IMR-90 (cell line): ENCODE data around the gene NUDCD3. TPM values are rescaled to one million over a fixed set of nuclear protein-coding genes. Genes with fewer than 3 reads are reported as not detected.
A peak's percentile ranks its signal among the peaks of the same experiment; 100 is the strongest.

Source experiments
- ATAC-seq: fragments of 200-7000 bp; cut with Tn5 transposase; 2 replicates; pipeline ENCODE4 v1.9.1; 2020; ENCODE audit warnings: low read depth, mild to moderate bottlenecking, moderate library complexity
- BruUV-seq: library from RNA; stranded (reverse); fragments of 400-500 nt; replicated peaks from 2 replicates; lab custom pipeline; 2021; lab: Mats Ljungman, UMichigan
- CTCF ChIA-PET: fragments of 300-600 bp; formaldehyde crosslinking; extraction: SDS; loops from one replicate; lab custom pipeline; 2021; ENCODE audit warnings: antibody characterized with exemption; lab: Yijun Ruan, JAX
- POLR2A ChIA-PET: fragments of 300-600 bp; sonication (Branson Sonifier 250); formaldehyde crosslinking; loops from one replicate; lab custom pipeline; 2022; ENCODE audit warnings: antibody characterized with exemption; ENCODE audit not compliant: unreplicated experiment; lab: Charles Lee
- DNase-seq: peaks from one replicate; pipeline ENCODE4 v3.0.0; 2013
- H2AFZ ChIP-seq: replicated peaks from 2 replicates; pipeline ENCODE3; 2013; ENCODE audit warnings: low read length, mild to moderate bottlenecking; ENCODE audit not compliant: poor library complexity
- H2AK5ac ChIP-seq: 2 replicates; pipeline ENCODE4 v1.6.1; 2013; ENCODE audit warnings: low read depth, low read length, inconsistent platforms
- H2AK9ac ChIP-seq: replicated peaks from 2 replicates; pipeline ENCODE3; 2013; ENCODE audit warnings: mild to moderate bottlenecking, low read depth, low read length, moderate library complexity; ENCODE audit not compliant: poor library complexity
- H2BK120ac ChIP-seq: 2 replicates; pipeline ENCODE4 v1.6.1; 2013; ENCODE audit warnings: low read depth, low read length, inconsistent platforms
- H2BK15ac ChIP-seq: 3 replicates; pipeline ENCODE4 v1.6.1; 2013; ENCODE audit warnings: low read depth, low read length, inconsistent platforms
- H2BK20ac ChIP-seq: 2 replicates; pipeline ENCODE4 v1.6.1; 2013; ENCODE audit warnings: low read depth, mild to moderate bottlenecking, inconsistent platforms, low read length, moderate library complexity
- H2BK5ac ChIP-seq: 2 replicates; pipeline ENCODE4 v1.6.1; 2013; ENCODE audit warnings: mild to moderate bottlenecking, low read depth, low read length, inconsistent platforms; ENCODE audit not compliant: poor library complexity, severe bottlenecking
- H3K14ac ChIP-seq: replicated peaks from 2 replicates; pipeline ENCODE4 v1.6.1; 2013; ENCODE audit warnings: low read depth, low read length, inconsistent platforms
- H3K18ac ChIP-seq: 2 replicates; pipeline ENCODE4 v1.6.1; 2013; ENCODE audit warnings: low read depth, low read length, control low read depth
- H3K23ac ChIP-seq: 2 replicates; pipeline ENCODE4 v1.6.1; 2013; ENCODE audit warnings: low read depth, low read length, inconsistent platforms
- H3K27ac ChIP-seq: 2 replicates; pipeline ENCODE4 v1.5.1; 2013; ENCODE audit warnings: mild to moderate bottlenecking, control low read depth, low read length; ENCODE audit not compliant: insufficient read depth
- H3K27me3 ChIP-seq: 2 replicates; pipeline ENCODE4 v1.6.1; 2013; ENCODE audit warnings: low read length; ENCODE audit not compliant: control insufficient read depth, insufficient read depth
- H3K36me3 ChIP-seq: 2 replicates; pipeline ENCODE4 v1.6.1; 2013; ENCODE audit warnings: low read length, mixed read lengths; ENCODE audit not compliant: control insufficient read depth, insufficient read depth
- H3K4ac ChIP-seq: 2 replicates; pipeline ENCODE4 v1.6.1; 2013; ENCODE audit warnings: low read depth, low read length, inconsistent platforms
- H3K4me1 ChIP-seq: 2 replicates; pipeline ENCODE4 v1.6.1; 2013; ENCODE audit warnings: low read length, mixed read lengths; ENCODE audit not compliant: control insufficient read depth, insufficient read depth
- H3K4me2 ChIP-seq: 2 replicates; pipeline ENCODE4 v1.6.1; 2013; ENCODE audit warnings: low read depth, mild to moderate bottlenecking, control low read depth, low read length, moderate library complexity
- H3K4me3 ChIP-seq: 2 replicates; pipeline ENCODE4 v1.5.1; 2013; ENCODE audit warnings: low read depth, mild to moderate bottlenecking, control low read depth, low read length, moderate library complexity; ENCODE audit not compliant: insufficient read depth
- H3K56ac ChIP-seq: 2 replicates; pipeline ENCODE4 v1.6.1; 2013; ENCODE audit warnings: low read length, inconsistent platforms; ENCODE audit not compliant: insufficient read depth; ENCODE audit errors: extremely low read depth
- H3K79me1 ChIP-seq, 2 experiments: 2 replicates each; pipeline ENCODE4 v1.6.1; 2013; ENCODE audit warnings: low read length in 2 of 2, inconsistent platforms in 1 of 2, low read depth in 1 of 2
- H3K9ac ChIP-seq: 2 replicates; pipeline ENCODE4 v1.6.1; 2013; ENCODE audit warnings: low read depth, low read length, control low read depth
- H3K9me1 ChIP-seq: 2 replicates; pipeline ENCODE4 v1.6.1; 2013; ENCODE audit warnings: low read length, inconsistent platforms; ENCODE audit not compliant: insufficient read depth
- H3K9me3 ChIP-seq: 2 replicates; pipeline ENCODE4 v1.6.1; 2013; ENCODE audit warnings: low read length; ENCODE audit not compliant: control insufficient read depth, insufficient read depth
- H4K20me1 ChIP-seq: 2 replicates; pipeline ENCODE4 v1.6.1; 2013; ENCODE audit warnings: low read length, inconsistent platforms; ENCODE audit not compliant: insufficient read depth
- H4K5ac ChIP-seq: 2 replicates; pipeline ENCODE4 v1.6.1; 2013; ENCODE audit warnings: mild to moderate bottlenecking, low read depth, low read length, control low read depth
- H4K8ac ChIP-seq, 2 experiments: 2 replicates each; pipeline ENCODE4 v1.6.1; 2013; ENCODE audit warnings: low read depth in 2 of 2, low read length in 2 of 2, control low read depth in 1 of 2, inconsistent platforms in 1 of 2
- H4K91ac ChIP-seq: 2 replicates; pipeline ENCODE4 v1.6.1; 2013; ENCODE audit warnings: low read depth, low read length, inconsistent platforms; ENCODE audit not compliant: insufficient read depth
- MXI1 ChIP-seq: IDR thresholded peaks from 2 replicates; pipeline ENCODE4 v1.6.1; 2012; ENCODE audit warnings: low read depth, mild to moderate bottlenecking, low read length, moderate library complexity, borderline replicate concordance
- POLR2A ChIP-seq: IDR thresholded peaks from 2 replicates; pipeline ENCODE4 v1.6.1; 2012; ENCODE audit warnings: mild to moderate bottlenecking, low read depth, low read length
- WGBS, 2 experiments: methylation state at CpG; one replicate each; pipeline versions ENCODE4 v1.1.5 to v1.1.7; 2013; ENCODE audit warnings: missing lambda C conversion rate in 2 of 2; ENCODE audit not compliant: insufficient read length in 1 of 2; ENCODE audit errors: extremely low coverage in 2 of 2; 5-methylcytosine and 5-hydroxymethylcytosine counted together
- dilution Hi-C: fragments of 300-500 bp; cut with HindIII; formaldehyde crosslinking; loops from one replicate; pipeline ENCODE4 v1.14.3; 2018; ENCODE audit warnings: low sequenced_read_pairs; ENCODE audit not compliant: unreplicated experiment
- in situ Hi-C: fragments of 300-500 bp; cut with MboI; formaldehyde crosslinking; loops from 3 replicates; pipeline ENCODE4 v1.14.3; 2019; ENCODE audit warnings: low sequenced_read_pairs, inconsistent platforms, mixed read lengths
- intact Hi-C: fragments of 100-400 bp; cut with micrococcal nuclease; formaldehyde crosslinking; loops from 2 replicates; pipeline ENCODE4 v1.10.0; 2022
- polyA plus RNA-seq, 3 experiments: library from polyadenylated mRNA; depleted of rRNA; stranded (reverse); fragments of >200 nt; gene quantifications; 2 replicates each; pipeline ENCODE4 v1.2.3, GENCODE V29; 2012; ENCODE audit warnings: low replicate concordance in 1 of 3
- total RNA-seq: library from RNA; depleted of rRNA; stranded (reverse); fragments of >200 nt; gene quantifications from 2 replicates; pipeline ENCODE4 v1.2.3, GENCODE V29; 2012

NUDCD3 gene
- total and polyA plus RNA-seq, 2 of the 4 experiments (the other 2 are of a cell fraction): 49.5 to 76.0 TPM

DNA sequence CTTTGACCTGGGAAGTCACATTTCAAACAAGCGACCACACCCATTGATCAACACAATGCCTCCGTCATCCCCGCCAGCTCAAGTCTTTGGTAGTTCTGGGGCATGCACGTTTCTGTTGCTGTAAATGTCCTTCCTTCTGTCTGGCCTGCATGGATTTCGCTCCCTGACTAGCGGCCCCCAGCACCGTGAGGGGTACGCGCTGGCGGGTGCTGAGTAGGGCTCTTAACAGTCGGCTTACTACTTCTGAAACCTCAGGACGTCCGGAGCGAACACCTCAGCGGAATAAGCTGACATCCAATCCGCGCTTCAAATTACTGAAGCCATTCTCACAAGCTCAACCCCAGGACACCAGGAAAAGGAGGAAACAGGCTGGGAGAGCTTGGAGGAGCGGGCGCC, 505 bp downstream of the NUDCD3 start:
- Histone ChIP-seq H4K91ac (peak overlapping the region; percentile 20), H3K36me3 (peaks cover 1% of the 10 kb centered on the region; the same call in 1 of the 2 replicates), H3K9me3 (no peaks in the 10 kb centered on the region), H4K8ac (peak overlapping the region; percentile 80 to 97), H4K5ac (peak overlapping the region; percentile 78), H3K18ac (no peak overlapping the region), H3K56ac (peak overlapping the region; percentile 96), H3K79me1 (peaks cover 24 to 50% of the 10 kb centered on the region in 2 experiments), H2BK20ac (no peak overlapping the region), H2AK5ac (peak overlapping the region; percentile 80), H3K27me3 (no peaks in the 10 kb centered on the region), H3K4me1 (peaks cover 2% of the 10 kb centered on the region; the same call in 1 of the 2 replicates), H3K4ac (peak overlapping the region; percentile 89), H3K4me3 (peak overlapping the region; percentile 94), H2AK9ac (peak overlapping the region; percentile 98), H2BK15ac (no peak overlapping the region), H3K27ac (peak overlapping the region; percentile 97), H3K9me1 (peaks cover 17% of the 10 kb centered on the region), H3K4me2 (peak overlapping the region; percentile 91), H3K9ac (peak overlapping the region; percentile 81), H2BK120ac (no peak overlapping the region; the same call in 1 of the 2 replicates), H3K14ac (peak overlapping the region; percentile 97), H2AFZ (peak overlapping the region; percentile 99), H3K23ac (peak overlapping the region; percentile 61), H4K20me1 (peaks cover 14% of the 10 kb centered on the region; the same call in 1 of the 2 replicates), H2BK5ac (peak overlapping the region; percentile 73)
- TSS peak; percentile 41 for BruUV-seq
- CTCF ChIA-PET: interaction anchor here (3.0 kb wide), 1 partner anchor 76 kb away, joined by 14 read pairs; no protein-coding TSS in a partner anchor
- POLR2A ChIA-PET: no interaction called here
- ATAC-seq (no peak; the same call in none of the 2 replicates), DNase-seq (peak; percentile 25)
- dilution Hi-C loops: no loop called here
- WGBS, 2 experiments: 0% methylated on average over 11 of the region's 19 CpGs; no CpG with 5 or more reads in 1 of the 2 experiments
- intact Hi-C loops: loop anchor here (1.0 kb wide), 1 partner anchor 75 kb away; no protein-coding TSS in a partner anchor
- in situ Hi-C loops: loop anchor here (5.0 kb wide), 1 partner anchor 67 kb away; no protein-coding TSS in a partner anchor
- peak; percentile 41; the same call in 1 of the 2 replicates for TF ChIP-seq MXI1
- TF ChIP-seq POLR2A: no peak
